Measurements from ENCODE around the gene GARNL3. TPM values are rescaled to one million over a fixed set of nuclear protein-coding genes. Genes with fewer than 3 reads are reported as not detected.

The GARNL3 gene
- total and polyA plus RNA-seq, 2 experiments from 2014 or later, result 8.7 to 21.9 TPM

DNA sequence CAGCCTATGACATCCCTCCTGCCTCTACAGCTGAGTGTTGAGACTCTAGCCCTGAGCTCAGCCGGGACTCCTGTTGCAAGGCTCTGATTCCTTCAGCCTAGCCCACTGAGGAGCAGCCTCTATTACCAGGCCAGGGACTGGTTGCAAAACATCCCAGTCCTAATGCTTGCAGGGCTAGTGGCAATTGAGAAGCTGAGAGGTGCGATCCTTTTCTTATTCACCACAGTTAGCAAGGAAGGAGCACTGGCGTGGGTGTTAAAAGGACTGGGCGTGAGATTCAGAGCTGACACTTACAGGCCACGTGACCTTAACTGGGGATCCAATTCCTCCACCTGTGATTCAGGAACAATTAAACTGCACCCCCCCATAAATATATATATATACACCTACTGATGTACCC is 58.8 kb downstream of the GARNL3 start:
- no peak overlapping the region for H3K27ac Mint-ChIP-seq
- H3K27ac ChIP-seq (ENCODE audit: low read depth), result no peak overlapping the region
- no peaks in the 10 kb centered on the region for H4K20me1 ChIP-seq (replicated peaks; ENCODE audit: insufficient read depth)
- H3K9me3 Mint-ChIP-seq, result no peaks in the 10 kb centered on the region
- TF ChIP-seq, protein P1, sequence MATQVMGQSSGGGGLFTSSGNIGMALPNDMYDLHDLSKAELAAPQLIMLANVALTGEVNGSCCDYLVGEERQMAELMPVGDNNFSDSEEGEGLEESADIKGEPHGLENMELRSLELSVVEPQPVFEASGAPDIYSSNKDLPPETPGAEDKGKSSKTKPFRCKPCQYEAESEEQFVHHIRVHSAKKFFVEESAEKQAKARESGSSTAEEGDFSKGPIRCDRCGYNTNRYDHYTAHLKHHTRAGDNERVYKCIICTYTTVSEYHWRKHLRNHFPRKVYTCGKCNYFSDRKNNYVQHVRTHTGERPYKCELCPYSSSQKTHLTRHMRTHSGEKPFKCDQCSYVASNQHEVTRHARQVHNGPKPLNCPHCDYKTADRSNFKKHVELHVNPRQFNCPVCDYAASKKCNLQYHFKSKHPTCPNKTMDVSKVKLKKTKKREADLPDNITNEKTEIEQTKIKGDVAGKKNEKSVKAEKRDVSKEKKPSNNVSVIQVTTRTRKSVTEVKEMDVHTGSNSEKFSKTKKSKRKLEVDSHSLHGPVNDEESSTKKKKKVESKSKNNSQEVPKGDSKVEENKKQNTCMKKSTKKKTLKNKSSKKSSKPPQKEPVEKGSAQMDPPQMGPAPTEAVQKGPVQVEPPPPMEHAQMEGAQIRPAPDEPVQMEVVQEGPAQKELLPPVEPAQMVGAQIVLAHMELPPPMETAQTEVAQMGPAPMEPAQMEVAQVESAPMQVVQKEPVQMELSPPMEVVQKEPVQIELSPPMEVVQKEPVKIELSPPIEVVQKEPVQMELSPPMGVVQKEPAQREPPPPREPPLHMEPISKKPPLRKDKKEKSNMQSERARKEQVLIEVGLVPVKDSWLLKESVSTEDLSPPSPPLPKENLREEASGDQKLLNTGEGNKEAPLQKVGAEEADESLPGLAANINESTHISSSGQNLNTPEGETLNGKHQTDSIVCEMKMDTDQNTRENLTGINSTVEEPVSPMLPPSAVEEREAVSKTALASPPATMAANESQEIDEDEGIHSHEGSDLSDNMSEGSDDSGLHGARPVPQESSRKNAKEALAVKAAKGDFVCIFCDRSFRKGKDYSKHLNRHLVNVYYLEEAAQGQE (IDR thresholded peaks at IDR 0.05; ENCODE audit: unreplicated experiment), result no peak
- TF ChIP-seq CREB1 (CRISPR knock-in tag; IDR thresholded peaks at IDR 0.05; ENCODE audit: low read depth) (no peak), STAT1 (IDR thresholded peaks at IDR 0.05; ENCODE audit: unreplicated experiment) (no peak), JUNB (IDR thresholded peaks at IDR 0.05; ENCODE audit: unreplicated experiment) (no peak), POLR2AphosphoS5 (IDR thresholded peaks at IDR 0.05; ENCODE audit: low read depth) (no peak), EZH2 (IDR thresholded peaks at IDR 0.05; ENCODE audit: low read depth, unreplicated experiment) (no peak), NANOG (IDR thresholded peaks at IDR 0.05; ENCODE audit: borderline replicate concordance) (no peak)
- TF ChIP-seq, protein P2, sequence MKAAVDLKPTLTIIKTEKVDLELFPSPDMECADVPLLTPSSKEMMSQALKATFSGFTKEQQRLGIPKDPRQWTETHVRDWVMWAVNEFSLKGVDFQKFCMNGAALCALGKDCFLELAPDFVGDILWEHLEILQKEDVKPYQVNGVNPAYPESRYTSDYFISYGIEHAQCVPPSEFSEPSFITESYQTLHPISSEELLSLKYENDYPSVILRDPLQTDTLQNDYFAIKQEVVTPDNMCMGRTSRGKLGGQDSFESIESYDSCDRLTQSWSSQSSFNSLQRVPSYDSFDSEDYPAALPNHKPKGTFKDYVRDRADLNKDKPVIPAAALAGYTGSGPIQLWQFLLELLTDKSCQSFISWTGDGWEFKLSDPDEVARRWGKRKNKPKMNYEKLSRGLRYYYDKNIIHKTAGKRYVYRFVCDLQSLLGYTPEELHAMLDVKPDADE (IDR thresholded peaks at IDR 0.05), result no peak
- TF ChIP-seq, protein P3, sequence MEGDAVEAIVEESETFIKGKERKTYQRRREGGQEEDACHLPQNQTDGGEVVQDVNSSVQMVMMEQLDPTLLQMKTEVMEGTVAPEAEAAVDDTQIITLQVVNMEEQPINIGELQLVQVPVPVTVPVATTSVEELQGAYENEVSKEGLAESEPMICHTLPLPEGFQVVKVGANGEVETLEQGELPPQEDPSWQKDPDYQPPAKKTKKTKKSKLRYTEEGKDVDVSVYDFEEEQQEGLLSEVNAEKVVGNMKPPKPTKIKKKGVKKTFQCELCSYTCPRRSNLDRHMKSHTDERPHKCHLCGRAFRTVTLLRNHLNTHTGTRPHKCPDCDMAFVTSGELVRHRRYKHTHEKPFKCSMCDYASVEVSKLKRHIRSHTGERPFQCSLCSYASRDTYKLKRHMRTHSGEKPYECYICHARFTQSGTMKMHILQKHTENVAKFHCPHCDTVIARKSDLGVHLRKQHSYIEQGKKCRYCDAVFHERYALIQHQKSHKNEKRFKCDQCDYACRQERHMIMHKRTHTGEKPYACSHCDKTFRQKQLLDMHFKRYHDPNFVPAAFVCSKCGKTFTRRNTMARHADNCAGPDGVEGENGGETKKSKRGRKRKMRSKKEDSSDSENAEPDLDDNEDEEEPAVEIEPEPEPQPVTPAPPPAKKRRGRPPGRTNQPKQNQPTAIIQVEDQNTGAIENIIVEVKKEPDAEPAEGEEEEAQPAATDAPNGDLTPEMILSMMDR (conservative IDR thresholded peaks at IDR 0.05; ENCODE audit: low read depth in 2 of 2), result no peak
- TF ChIP-seq, protein P4, sequence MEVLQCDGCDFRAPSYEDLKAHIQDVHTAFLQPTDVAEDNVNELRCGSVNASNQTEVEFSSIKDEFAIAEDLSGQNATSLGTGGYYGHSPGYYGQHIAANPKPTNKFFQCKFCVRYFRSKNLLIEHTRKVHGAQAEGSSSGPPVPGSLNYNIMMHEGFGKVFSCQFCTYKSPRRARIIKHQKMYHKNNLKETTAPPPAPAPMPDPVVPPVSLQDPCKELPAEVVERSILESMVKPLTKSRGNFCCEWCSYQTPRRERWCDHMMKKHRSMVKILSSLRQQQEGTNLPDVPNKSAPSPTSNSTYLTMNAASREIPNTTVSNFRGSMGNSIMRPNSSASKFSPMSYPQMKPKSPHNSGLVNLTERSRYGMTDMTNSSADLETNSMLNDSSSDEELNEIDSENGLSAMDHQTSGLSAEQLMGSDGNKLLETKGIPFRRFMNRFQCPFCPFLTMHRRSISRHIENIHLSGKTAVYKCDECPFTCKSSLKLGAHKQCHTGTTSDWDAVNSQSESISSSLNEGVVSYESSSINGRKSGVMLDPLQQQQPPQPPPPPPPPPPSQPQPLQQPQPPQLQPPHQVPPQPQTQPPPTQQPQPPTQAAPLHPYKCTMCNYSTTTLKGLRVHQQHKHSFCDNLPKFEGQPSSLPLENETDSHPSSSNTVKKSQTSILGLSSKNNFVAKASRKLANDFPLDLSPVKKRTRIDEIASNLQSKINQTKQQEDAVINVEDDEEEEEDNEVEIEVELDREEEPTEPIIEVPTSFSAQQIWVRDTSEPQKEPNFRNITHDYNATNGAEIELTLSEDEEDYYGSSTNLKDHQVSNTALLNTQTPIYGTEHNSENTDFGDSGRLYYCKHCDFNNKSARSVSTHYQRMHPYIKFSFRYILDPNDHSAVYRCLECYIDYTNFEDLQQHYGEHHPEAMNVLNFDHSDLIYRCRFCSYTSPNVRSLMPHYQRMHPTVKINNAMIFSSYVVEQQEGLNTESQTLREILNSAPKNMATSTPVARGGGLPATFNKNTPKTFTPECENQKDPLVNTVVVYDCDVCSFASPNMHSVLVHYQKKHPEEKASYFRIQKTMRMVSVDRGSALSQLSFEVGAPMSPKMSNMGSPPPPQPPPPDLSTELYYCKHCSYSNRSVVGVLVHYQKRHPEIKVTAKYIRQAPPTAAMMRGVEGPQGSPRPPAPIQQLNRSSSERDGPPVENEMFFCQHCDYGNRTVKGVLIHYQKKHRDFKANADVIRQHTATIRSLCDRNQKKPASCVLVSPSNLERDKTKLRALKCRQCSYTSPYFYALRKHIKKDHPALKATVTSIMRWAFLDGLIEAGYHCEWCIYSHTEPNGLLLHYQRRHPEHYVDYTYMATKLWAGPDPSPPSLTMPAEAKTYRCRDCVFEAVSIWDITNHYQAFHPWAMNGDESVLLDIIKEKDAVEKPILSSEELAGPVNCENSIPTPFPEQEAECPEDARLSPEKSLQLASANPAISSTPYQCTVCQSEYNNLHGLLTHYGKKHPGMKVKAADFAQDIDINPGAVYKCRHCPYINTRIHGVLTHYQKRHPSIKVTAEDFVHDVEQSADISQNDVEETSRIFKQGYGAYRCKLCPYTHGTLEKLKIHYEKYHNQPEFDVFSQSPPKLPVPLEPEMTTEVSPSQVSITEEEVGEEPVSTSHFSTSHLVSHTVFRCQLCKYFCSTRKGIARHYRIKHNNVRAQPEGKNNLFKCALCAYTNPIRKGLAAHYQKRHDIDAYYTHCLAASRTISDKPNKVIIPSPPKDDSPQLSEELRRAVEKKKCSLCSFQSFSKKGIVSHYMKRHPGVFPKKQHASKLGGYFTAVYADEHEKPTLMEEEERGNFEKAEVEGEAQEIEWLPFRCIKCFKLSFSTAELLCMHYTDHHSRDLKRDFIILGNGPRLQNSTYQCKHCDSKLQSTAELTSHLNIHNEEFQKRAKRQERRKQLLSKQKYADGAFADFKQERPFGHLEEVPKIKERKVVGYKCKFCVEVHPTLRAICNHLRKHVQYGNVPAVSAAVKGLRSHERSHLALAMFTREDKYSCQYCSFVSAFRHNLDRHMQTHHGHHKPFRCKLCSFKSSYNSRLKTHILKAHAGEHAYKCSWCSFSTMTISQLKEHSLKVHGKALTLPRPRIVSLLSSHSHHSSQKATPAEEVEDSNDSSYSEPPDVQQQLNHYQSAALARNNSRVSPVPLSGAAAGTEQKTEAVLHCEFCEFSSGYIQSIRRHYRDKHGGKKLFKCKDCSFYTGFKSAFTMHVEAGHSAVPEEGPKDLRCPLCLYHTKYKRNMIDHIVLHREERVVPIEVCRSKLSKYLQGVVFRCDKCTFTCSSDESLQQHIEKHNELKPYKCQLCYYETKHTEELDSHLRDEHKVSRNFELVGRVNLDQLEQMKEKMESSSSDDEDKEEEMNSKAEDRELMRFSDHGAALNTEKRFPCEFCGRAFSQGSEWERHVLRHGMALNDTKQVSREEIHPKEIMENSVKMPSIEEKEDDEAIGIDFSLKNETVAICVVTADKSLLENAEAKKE (CRISPR knock-in tag; IDR thresholded peaks at IDR 0.05), result no peak
- no peaks in the 10 kb centered on the region for H3K4me1 ChIP-seq (ENCODE audit: insufficient read depth)
- no peaks in the 10 kb centered on the region for H3F3A ChIP-seq (replicated peaks; ENCODE audit: low read depth)
- H2AFZ ChIP-seq, result no peak overlapping the region
- no peaks in the 10 kb centered on the region for H3K27me3 ChIP-seq (ENCODE audit: insufficient read depth)
- H3K36me3 ChIP-seq (ENCODE audit: insufficient read depth), result no peaks in the 10 kb centered on the region
- ATAC-seq (peak; percentile 47; the same call in 2 of the 3 replicates), DNase-seq (ENCODE audit: low spot score) (no peak)
- H3K4me3 Mint-ChIP-seq, result no peak overlapping the region
- peaks cover 2% of the 10 kb centered on the region; the same call in 1 of the 3 replicates for H3K36me3 Mint-ChIP-seq (ENCODE audit: low read depth)
- H3K9me2 ChIP-seq (ENCODE audit: insufficient read depth), result no peaks in the 10 kb centered on the region
- H3K4me1 Mint-ChIP-seq, result no peaks in the 10 kb centered on the region
- H3K27me3 Mint-ChIP-seq (ENCODE audit: insufficient read depth, low read depth, poor library complexity), result no peaks in the 10 kb centered on the region
- H3K4me3 ChIP-seq, result no peak overlapping the region
- H3K4me2 ChIP-seq, result no peak overlapping the region
- no peaks in the 10 kb centered on the region for H3K79me2 ChIP-seq (replicated peaks; ENCODE audit: insufficient read depth)
